Activated gamma-delta T cell treated with anti-CD3 and anti-CD28 coated beads, Interleukin-2, amount 50 U/mL, for 16 hours (primary cell): ENCODE measurements around the gene ELOVL7.
"Not testable (repeated sequence)": the region's sequence is repeated elsewhere in the genome, so short reads cannot be mapped to it uniquely, and the experiment has no call there.

ENCODE experiments used
- DNase-seq: peaks from one replicate; pipeline ENCODE4 v3.0.0-alpha.2; 2020; ENCODE audit warnings: low read depth

ELOVL7 gene

DNA sequence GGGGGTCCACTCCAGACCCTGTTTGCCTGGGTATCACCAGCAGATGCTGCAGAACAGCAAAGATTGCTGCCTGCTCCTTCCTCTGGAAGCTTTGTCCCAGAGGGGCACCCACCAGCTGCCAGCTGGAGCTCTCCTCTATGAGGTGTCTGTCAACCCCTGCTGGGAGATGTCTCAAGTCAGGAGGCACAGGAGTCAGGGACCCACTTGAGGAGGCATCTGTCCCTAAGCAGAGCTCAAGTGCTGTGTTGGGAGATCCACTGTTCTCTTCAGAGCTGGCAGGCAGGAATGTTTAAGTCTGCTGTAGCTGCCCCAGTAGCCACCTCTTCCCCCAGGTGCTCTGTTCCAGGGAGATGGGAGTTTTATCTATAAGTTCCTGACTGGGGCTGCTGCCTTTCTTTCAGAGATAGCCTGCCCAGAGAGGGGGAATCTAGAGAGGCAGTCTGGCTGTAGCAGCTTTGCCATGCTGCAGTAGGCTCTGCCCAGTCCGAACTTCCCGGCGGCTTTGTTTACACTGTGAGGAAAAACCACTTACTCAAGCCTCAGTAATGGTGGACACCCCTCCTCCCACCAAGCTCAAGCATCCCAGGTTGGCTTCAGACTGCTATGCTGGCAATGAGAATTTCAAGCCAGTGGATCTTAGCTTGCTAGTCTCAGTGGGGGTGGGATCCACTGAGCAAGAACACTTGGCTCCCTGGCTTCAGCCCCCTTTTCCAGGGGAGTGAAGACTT lies 128.7 kb downstream of the ELOVL7 start:
- DNase-seq = not testable (repeated sequence)

DNA sequence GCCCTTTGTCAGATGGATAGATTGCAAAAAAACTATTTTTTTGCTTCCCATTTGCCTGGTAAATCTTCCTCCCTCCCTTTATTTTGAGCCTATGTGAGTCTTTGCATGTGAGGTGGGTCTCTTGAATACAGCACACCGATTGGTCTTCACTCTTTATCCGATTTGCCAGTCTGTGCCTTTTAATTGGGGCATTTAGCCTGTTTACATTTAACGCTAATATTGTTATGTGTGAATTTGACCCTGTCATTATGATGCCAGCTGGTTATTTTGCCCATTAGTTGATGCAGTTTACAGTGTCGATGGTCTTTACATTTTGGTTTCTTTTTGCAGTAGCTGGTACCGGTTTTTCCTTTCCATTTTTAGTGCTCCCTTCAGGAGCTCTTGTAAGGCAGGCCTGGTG lies 131.1 kb downstream of the ELOVL7 start:
- no peak for DNase-seq

DNA sequence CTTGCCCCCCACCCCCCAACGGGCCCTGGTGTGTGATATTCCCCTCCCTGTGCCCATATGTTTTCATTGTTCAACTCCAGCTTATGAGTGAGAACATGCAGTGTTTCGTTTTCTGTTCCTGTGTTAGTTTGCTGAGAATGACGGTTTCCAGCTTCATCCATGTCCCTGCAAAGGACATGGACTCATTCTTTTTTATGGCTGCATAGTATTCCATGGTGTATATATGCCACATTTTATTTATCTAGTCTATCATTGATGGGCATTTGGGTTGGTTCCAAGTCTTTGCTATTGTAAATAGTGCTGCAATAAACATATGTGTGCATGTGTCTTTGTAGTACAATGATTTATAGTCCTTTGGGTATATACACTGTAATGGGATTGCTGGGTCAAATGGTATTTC lies 132.2 kb downstream of the ELOVL7 start:
- not testable (repeated sequence) for DNase-seq

GRCh38 chr5:60710362-60710761 lies 133.7 kb downstream of the ELOVL7 start:
- DNase-seq = no peak

GRCh38 chr5:60705144-60705543 lies 138.9 kb downstream of the ELOVL7 start:
- DNase-seq = no peak

GRCh38 chr5:60703944-60704343 lies 140.1 kb downstream of the ELOVL7 start:
- DNase-seq = no peak
